AG09309 (cell line): ENCODE data around the gene KIF17.

ENCODE experiments used
- DNase-seq: peaks from one replicate; pipeline ENCODE4 v3.0.0-alpha.2; 2010; ENCODE audit warnings: low read depth
- H3K4me3 ChIP-seq: 2 replicates; pipeline ENCODE4 v1.5.1; 2011; ENCODE audit warnings: mild to moderate bottlenecking, low read depth, low read length, moderate library complexity; ENCODE audit not compliant: control insufficient read depth
- TF ChIP-seq, protein P1 (sequence below): IDR thresholded peaks from 2 replicates; pipeline ENCODE4 v1.5.1; 2011; ENCODE audit warnings: mild to moderate bottlenecking, low read depth, low read length, inconsistent platforms; ENCODE audit not compliant: insufficient read depth, control insufficient read depth; ENCODE audit errors: missing control alignments

Gene KIF17

GRCh38 chr1:20657024-20657423 lies 60.8 kb downstream of the KIF17 start:
- no peak overlapping the region for H3K4me3 ChIP-seq
- no peak for DNase-seq
- TF ChIP-seq, protein P1, sequence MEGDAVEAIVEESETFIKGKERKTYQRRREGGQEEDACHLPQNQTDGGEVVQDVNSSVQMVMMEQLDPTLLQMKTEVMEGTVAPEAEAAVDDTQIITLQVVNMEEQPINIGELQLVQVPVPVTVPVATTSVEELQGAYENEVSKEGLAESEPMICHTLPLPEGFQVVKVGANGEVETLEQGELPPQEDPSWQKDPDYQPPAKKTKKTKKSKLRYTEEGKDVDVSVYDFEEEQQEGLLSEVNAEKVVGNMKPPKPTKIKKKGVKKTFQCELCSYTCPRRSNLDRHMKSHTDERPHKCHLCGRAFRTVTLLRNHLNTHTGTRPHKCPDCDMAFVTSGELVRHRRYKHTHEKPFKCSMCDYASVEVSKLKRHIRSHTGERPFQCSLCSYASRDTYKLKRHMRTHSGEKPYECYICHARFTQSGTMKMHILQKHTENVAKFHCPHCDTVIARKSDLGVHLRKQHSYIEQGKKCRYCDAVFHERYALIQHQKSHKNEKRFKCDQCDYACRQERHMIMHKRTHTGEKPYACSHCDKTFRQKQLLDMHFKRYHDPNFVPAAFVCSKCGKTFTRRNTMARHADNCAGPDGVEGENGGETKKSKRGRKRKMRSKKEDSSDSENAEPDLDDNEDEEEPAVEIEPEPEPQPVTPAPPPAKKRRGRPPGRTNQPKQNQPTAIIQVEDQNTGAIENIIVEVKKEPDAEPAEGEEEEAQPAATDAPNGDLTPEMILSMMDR: no peak

DNA sequence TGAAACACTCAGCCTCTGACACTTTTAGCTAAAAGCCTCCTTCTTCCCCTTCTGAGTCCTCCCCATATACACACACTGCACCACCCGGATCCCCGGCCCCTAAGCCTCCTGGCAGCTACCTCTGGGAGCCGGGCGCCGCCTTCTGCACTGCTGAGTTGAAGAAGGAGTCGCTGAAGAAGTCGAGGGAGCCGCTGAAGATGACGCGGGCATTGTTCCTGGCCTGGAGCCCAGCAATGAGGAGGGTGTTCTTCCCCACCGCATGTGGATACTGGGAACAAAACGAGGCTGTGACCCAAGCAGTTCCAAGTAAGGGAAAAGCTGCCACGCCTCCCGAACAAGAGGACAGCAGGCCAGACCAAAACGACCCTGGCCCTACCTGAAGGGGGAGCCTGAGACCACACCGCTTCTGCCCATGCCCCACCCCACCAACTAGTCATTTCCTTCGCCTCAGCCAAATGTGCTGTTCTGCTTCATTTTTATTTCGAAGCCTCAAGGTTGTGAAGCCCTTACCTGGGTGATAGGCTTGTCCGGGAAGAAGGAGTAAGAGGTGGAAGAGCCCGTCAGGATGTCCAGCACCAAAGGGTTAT lies 63.6 kb downstream of the KIF17 start:
- H3K4me3 ChIP-seq: no peak overlapping the region
- TF ChIP-seq, protein P1: no peak
- DNase-seq: no peak

DNA sequence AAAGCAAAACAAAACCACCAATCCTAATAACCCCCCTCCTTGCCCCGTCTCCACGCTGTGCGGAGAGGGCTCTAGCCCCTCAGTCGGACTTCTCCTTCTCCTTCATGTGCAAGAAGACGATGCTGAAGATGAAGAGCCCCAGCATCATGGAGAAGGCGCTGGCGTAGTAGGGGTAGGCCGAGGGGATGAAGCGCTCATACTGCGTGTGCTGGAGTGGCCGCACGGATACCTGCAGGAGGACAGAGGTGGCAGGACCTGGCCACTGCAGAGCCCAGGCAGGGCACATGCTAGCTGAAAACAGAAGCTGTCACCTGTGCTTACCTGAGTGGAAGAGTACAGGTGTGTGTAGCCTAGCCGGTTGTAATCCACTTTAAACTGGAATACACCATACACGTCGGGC lies 65.5 kb downstream of the KIF17 start:
- TF ChIP-seq, protein P1: no peak
- no peak overlapping the region for H3K4me3 ChIP-seq
- DNase-seq: no peak

DNA sequence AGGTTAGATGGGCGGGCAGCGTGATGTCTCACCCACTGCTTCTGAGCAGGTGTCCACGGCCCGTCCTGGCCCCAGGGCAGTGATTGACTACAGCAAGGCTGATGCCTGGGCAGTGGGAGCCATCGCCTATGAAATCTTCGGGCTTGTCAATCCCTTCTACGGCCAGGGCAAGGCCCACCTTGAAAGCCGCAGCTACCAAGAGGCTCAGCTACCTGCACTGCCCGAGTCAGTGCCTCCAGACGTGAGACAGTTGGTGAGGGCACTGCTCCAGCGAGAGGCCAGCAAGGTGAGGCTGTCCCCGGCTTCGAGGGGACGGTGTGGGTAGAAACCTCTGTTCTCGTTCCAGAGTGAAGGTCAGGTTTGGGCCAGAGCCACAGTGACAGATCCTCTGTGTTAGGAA lies 68.9 kb downstream of the KIF17 start:
- TF ChIP-seq, protein P1: no peak
- no peak for DNase-seq
- no peak overlapping the region for H3K4me3 ChIP-seq

- TF ChIP-seq, protein P1: no peak
- no peak for DNase-seq
- no peak overlapping the region for H3K4me3 ChIP-seq
Observed at GRCh38 chr1:20648438-20648837, 69.4 kb downstream of the KIF17 start.

DNA sequence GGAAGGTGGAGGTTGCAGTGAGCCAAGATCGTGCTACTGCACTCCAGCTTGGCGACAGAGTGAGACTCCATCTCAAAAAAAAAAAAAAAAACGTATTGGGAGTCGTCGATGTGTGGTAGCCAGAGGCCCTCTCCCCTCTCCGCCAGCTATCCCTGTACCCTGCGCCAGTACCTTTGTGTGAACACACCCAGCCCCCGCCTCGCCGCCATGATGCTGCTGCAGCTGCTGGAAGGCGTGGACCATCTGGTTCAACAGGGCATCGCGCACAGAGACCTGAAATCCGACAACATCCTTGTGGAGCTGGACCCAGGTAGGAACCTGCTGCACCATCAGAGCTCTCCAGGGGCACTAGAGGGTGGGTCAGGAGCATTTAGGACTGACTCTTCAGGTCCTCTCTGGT lies 72.4 kb downstream of the KIF17 start:
- TF ChIP-seq, protein P1: no peak
- no peak for DNase-seq
- H3K4me3 ChIP-seq: no peak overlapping the region

GRCh38 chr1:20644416-20644815 lies 73.4 kb downstream of the KIF17 start:
- no peak for DNase-seq
- H3K4me3 ChIP-seq: no peak overlapping the region
- TF ChIP-seq, protein P1: no peak
